Stomach (tissue), 9 donors: ENCODE measurements around the gene NUPR2. TPM values are rescaled to one million over a fixed set of nuclear protein-coding genes. Genes with fewer than 3 reads are reported as not detected.
"Not testable (repeated sequence)": the region's sequence is repeated elsewhere in the genome, so short reads cannot be mapped to it uniquely, and the experiment has no call there.

Source experiments
- DNase-seq, 2 donors: peaks; one replicate each; pipeline versions ENCODE4 v3.0.0 to v3.0.0-alpha.2; 2013 to 2019
- H3K27ac ChIP-seq, 5 donors: fragments of 200-600 bp in 4 of 5; sonication (generic) in 4 of 5; one replicate each; pipeline ENCODE4 v1.5.1; 2013 to 2019; ENCODE audit warnings: mild to moderate bottlenecking in 1 of 5, moderate library complexity in 1 of 5
- H3K27me3 ChIP-seq, 3 donors: fragments of 200-600 bp; sonication (generic); one replicate each; pipeline ENCODE4 v1.5.1; 2017 to 2019; ENCODE audit warnings: mixed run types in 1 of 3
- H3K36me3 ChIP-seq, 4 donors: fragments of 200-600 bp; sonication (generic); 1 replicate in 3 of 4; 2 replicates in 1 of 4; pipeline ENCODE4 v1.5.1; 2016 to 2019
- H3K4me1 ChIP-seq, 4 donors: fragments of 200-600 bp; sonication (generic); one replicate each; pipeline ENCODE4 v1.5.1; 2016 to 2019
- H3K4me3 ChIP-seq, 4 donors: fragments of 200-600 bp; sonication (generic) in 3 of 4; one replicate each; pipeline ENCODE4 v1.5.1; 2016 to 2019; ENCODE audit warnings: mild to moderate bottlenecking in 1 of 4
- H3K9me3 ChIP-seq, 4 donors: fragments of 200-600 bp; sonication (generic); one replicate each; pipeline ENCODE4 v1.5.1; 2016 to 2019
- EP300 ChIP-seq: sonication (generic); formaldehyde crosslinking; IDR thresholded peaks from one replicate; pipeline ENCODE4 v1.6.1; 2017; ENCODE audit warnings: antibody characterized with exemption
- POLR2A ChIP-seq, 4 donors: fragments of 450-650 bp; IDR thresholded peaks; one replicate each; pipeline ENCODE4 v1.6.1; 2016; ENCODE audit warnings: antibody characterized with exemption in 4 of 4, control low read depth in 2 of 4, mild to moderate bottlenecking in 1 of 4, moderate library complexity in 1 of 4
- POLR2AphosphoS5 ChIP-seq, 3 donors: sonication (generic); formaldehyde crosslinking; IDR thresholded peaks; one replicate each; pipeline ENCODE4 v1.6.1; 2016; ENCODE audit warnings: antibody characterized with exemption in 3 of 3
- WGBS, 5 donors: extraction: QIAGEN DNeasy Blood & Tissue Kit in 3 of 5; methylation state at CpG; one replicate each; pipeline versions ENCODE4 v1.1.5 to v1.1.7; 2013 to 2018; 5-methylcytosine and 5-hydroxymethylcytosine counted together
- intact Hi-C: fragments of 100-400 bp; cut with DNase I; formaldehyde crosslinking; loops from one replicate; pipeline ENCODE4 v1.15.1; 2023; ENCODE audit warnings: low total_unique reads
- polyA plus RNA-seq, 3 donors: library from polyadenylated mRNA; stranded (reverse); fragments of 200-250 nt; gene quantifications; one replicate each; pipeline ENCODE4 v1.2.3, GENCODE V29; 2013
- total RNA-seq, 5 donors: library from RNA; depleted of rRNA; stranded (reverse); fragments of >200 nt; gene quantifications; one replicate each; pipeline versions ENCODE4 v1.1.0 to v1.2.3, GENCODE V29; 2014 to 2016
- TF ChIP-seq, protein P1 (sequence below), 7 experiments: fragments of 450-650 bp in 4 of 7; fragments of 200-600 bp in 3 of 7; sonication (generic) in 3 of 7; IDR thresholded peaks; one replicate each; pipeline ENCODE4 v1.5.1; 2016 to 2019; ENCODE audit warnings: antibody characterized with exemption in 7 of 7, control low read depth in 2 of 7, mild to moderate bottlenecking in 1 of 7
- donor health status: healthy with polysubstance abuse.
- donor health status: Bipolar disorder and iron deficiency.
- donor health status: healthy.

The NUPR2 gene
- total and polyA plus RNA-seq, 8 donors: 9.5 to 21.9 (median 10.1) TPM; not detected in 3

DNA sequence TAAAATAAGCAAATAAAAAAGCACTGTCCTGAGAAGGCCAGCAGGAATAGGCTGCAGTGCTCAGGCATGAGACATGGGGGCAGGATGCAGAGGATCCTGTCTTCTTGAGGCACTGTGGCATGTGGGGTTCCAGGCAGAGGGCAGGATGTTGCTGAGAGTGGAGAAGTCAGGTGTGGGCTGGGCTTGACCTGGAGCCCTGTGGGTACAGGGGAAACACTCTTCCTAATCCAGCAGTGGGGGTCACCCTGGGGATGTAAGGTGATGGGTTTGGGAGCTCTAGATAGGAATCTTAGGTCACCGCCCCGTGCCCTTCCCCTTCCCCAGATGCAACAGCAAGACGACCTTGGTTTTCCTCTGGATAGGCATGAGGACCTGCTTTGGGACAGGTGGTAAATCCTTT lies 38.5 kb downstream of the NUPR2 start:
- no peak overlapping the region for H3K27ac ChIP-seq
- WGBS, 5 donors: 83 to 96% (median 94%) methylated on average over 3 of the region's 3 CpGs
- H3K4me1 ChIP-seq: peaks cover 20 to 33% (median 27%) of the 10 kb centered on the region in 4 donors
- H3K9me3 ChIP-seq: no peaks in the 10 kb centered on the region
- intact Hi-C loops: no loop called here
- no peak for TF ChIP-seq POLR2A (IDR thresholded peaks at IDR 0.05)
- no peak overlapping the region for H3K4me3 ChIP-seq
- no peak for DNase-seq
- no peaks in the 10 kb centered on the region for H3K27me3 ChIP-seq
- peaks cover 28 to 67% (median 48%) of the 10 kb centered on the region in 4 donors for H3K36me3 ChIP-seq

DNA sequence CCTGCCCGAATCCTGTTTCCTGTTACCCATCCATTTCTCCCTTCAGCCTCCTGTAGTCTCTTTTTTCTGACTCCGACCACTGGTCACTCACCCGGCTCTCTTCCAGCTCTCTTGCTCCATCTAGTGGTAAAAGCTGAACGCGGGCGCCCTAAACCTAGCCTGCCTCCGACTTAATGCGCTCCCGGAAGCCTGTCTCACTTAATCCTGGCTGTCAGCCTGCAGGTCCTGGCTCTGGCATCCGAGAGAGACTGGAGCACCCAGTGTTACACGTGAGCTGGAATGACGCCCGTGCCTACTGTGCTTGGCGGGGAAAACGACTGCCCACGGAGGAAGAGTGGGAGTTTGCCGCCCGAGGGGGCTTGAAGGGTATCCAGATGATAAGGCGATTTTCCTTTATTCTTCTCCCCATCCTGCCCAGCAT lies 41.8 kb downstream of the NUPR2 start:
- peaks cover 13 to 20% (median 17%) of the 10 kb centered on the region in 4 donors for H3K4me1 ChIP-seq
- no peak overlapping the region for H3K4me3 ChIP-seq
- H3K27ac ChIP-seq: peak overlapping the region in 4 of 5 donors; percentile 41 to 77 (median 46)
- DNase-seq: peak; percentile 93 to 97
- TF ChIP-seq POLR2A (IDR thresholded peaks at IDR 0.05) (no peak), EP300 (no peak), POLR2AphosphoS5 (IDR thresholded peaks at IDR 0.05) (peak; percentile 10 to 85 (median 42))
- TF ChIP-seq, protein P1, sequence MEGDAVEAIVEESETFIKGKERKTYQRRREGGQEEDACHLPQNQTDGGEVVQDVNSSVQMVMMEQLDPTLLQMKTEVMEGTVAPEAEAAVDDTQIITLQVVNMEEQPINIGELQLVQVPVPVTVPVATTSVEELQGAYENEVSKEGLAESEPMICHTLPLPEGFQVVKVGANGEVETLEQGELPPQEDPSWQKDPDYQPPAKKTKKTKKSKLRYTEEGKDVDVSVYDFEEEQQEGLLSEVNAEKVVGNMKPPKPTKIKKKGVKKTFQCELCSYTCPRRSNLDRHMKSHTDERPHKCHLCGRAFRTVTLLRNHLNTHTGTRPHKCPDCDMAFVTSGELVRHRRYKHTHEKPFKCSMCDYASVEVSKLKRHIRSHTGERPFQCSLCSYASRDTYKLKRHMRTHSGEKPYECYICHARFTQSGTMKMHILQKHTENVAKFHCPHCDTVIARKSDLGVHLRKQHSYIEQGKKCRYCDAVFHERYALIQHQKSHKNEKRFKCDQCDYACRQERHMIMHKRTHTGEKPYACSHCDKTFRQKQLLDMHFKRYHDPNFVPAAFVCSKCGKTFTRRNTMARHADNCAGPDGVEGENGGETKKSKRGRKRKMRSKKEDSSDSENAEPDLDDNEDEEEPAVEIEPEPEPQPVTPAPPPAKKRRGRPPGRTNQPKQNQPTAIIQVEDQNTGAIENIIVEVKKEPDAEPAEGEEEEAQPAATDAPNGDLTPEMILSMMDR (IDR thresholded peaks at IDR 0.05): peak in 5 of 7 experiments; percentile 81 to 98 (median 93)
- H3K36me3 ChIP-seq: peaks cover 23 to 73% (median 60%) of the 10 kb centered on the region in 4 donors
- intact Hi-C loops: loop anchor here (5.0 kb wide), 1 partner anchor 72 kb away; no protein-coding TSS in a partner anchor
- WGBS, 5 donors: 8 to 19% (median 14%) methylated on average over 19 of the region's 19 CpGs
- no peaks in the 10 kb centered on the region for H3K27me3 ChIP-seq
- no peaks in the 10 kb centered on the region for H3K9me3 ChIP-seq

DNA sequence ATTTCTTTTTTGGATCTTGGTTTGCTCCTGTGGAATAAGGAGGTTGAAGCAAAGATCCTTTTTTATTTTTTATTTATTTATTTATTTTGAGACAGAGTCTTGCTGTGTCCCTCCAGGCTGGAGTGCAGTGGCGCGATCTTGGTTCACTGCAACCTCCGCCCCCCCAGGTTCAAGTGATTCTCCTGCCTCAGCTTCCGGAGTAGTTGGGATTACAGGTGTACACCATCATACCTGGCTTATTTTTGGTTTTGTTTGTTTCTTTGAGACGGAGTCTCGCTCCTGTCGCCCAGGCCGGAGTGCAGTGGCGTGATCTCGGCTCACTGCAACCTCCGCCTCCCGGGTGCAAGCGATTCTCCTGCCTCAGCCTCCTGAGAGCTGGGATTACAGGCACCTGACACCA lies 49.8 kb downstream of the NUPR2 start:
- WGBS, 5 donors: 92 to 99% (median 96%) methylated on average over 13 of the region's 13 CpGs
- intact Hi-C loops, H3K9me3 ChIP-seq, H3K27ac ChIP-seq, H3K27me3 ChIP-seq, DNase-seq, H3K4me3 ChIP-seq: not testable (repeated sequence)
- Histone ChIP-seq H3K36me3 (peaks cover 18 to 60% (median 55%) of the 10 kb centered on the region in 4 donors), H3K4me1 (peaks cover 12 to 39% (median 27%) of the 10 kb centered on the region in 4 donors)

Other genes with a start within 250 kb of the NUPR2 start
- gene ZNF713, start 229.0 kb downstream of the NUPR2 start, total RNA-seq: 10 to 100 TPM in 3 of 5 donors, 1 to 10 TPM in 2; 2.9 to 18.3 (median 10.5) TPM
- gene ZNF713, start 229.0 kb downstream of the NUPR2 start, polyA plus RNA-seq: 1 to 10 TPM in 1 of 3 donors, under 1 TPM in 2; 0.61 to 1.5 (median 0.70) TPM
- 10 to 100 TPM in 1 of 5 donors, 1 to 10 TPM in 2, not detected in 2; 1.0 to 10.3 (median 2.3) TPM for gene MRPS17, start 164.5 kb downstream of the NUPR2 start, total RNA-seq
- 10 to 100 TPM; 11.0 to 15.0 (median 14.5) TPM for gene MRPS17, start 164.5 kb downstream of the NUPR2 start, polyA plus RNA-seq
- gene NIPSNAP2, start 151.8 kb downstream of the NUPR2 start, total RNA-seq: 100 to 1,000 TPM in 1 of 5 donors, 10 to 100 TPM in 4; 38.8 to 133 (median 63.4) TPM
- 10 to 100 TPM; 35.6 to 70.7 (median 57.0) TPM for gene NIPSNAP2, start 151.8 kb downstream of the NUPR2 start, polyA plus RNA-seq
- 10 to 100 TPM in 1 of 5 donors, 1 to 10 TPM in 3, under 1 TPM in 1; 0.45 to 53.1 (median 3.8) TPM for gene PSPH, start 65.0 kb downstream of the NUPR2 start, total RNA-seq
- gene PSPH, start 65.0 kb downstream of the NUPR2 start, polyA plus RNA-seq: 10 to 100 TPM in 1 of 3 donors, 1 to 10 TPM in 2; 5.5 to 10.6 (median 7.3) TPM
- 100 to 1,000 TPM in 3 of 5 donors, 10 to 100 TPM in 2; 36.8 to 200 (median 150) TPM for gene CCT6A, start 64.7 kb downstream of the NUPR2 start, total RNA-seq
- 100 to 1,000 TPM in 1 of 3 donors, 10 to 100 TPM in 2; 77.9 to 126 (median 78.4) TPM for gene CCT6A, start 64.7 kb downstream of the NUPR2 start, polyA plus RNA-seq
- gene SUMF2, start 52.1 kb downstream of the NUPR2 start, total RNA-seq: 100 to 1,000 TPM in 4 of 5 donors, 10 to 100 TPM in 1; 88.9 to 339 (median 120) TPM
- gene SUMF2, start 52.1 kb downstream of the NUPR2 start, polyA plus RNA-seq: 10 to 100 TPM; 40.8 to 71.5 (median 68.2) TPM
- 10 to 100 TPM in 2 of 5 donors, 1 to 10 TPM in 1, not detected in 2; 1.5 to 39.3 (median 11.1) TPM for gene PHKG1, start 23.5 kb downstream of the NUPR2 start, total RNA-seq
- gene PHKG1, start 23.5 kb downstream of the NUPR2 start, polyA plus RNA-seq: 1 to 10 TPM in 1 of 3 donors, under 1 TPM in 1, not detected in 1; 0.31 to 1.0 TPM
- 100 to 1,000 TPM in 3 of 5 donors, 10 to 100 TPM in 2; 43.7 to 232 (median 149) TPM for gene CHCHD2, start 9.9 kb downstream of the NUPR2 start, total RNA-seq
- gene CHCHD2, start 9.9 kb downstream of the NUPR2 start, polyA plus RNA-seq: 100 to 1,000 TPM; 455 to 710 (median 659) TPM